Heart right ventricle (tissue), 16 donors: Measurements from ENCODE around the gene CCDC28A. TPM values are rescaled to one million over a fixed set of nuclear protein-coding genes. Genes with fewer than 3 reads are reported as not detected.

Experiments used
- ATAC-seq, 8 donors: fragments of 200-7000 bp; cut with Tn5 transposase; one replicate each; pipeline ENCODE4 v1.9.1; 2020; ENCODE audit warnings: mild to moderate bottlenecking in 8 of 8, moderate library complexity in 8 of 8, moderate number of reproducible peaks in 1 of 8
- DNase-seq, 2 donors: peaks; one replicate each; pipeline ENCODE4 v3.0.0-alpha.2; 2020
- H3K27ac ChIP-seq, 10 donors: fragments of 200-600 bp; sonication (generic) in 2 of 10; one replicate each; pipeline versions ENCODE4 v1.5.0 to v1.8.0; 2020 to 2022; ENCODE audit warnings: mild to moderate bottlenecking in 3 of 10
- H3K27me3 ChIP-seq, 7 donors: fragments of 200-600 bp; one replicate each; pipeline ENCODE4 v1.8.0; 2021 to 2022; ENCODE audit warnings: mild to moderate bottlenecking in 2 of 7
- H3K36me3 ChIP-seq, 9 donors: fragments of 200-600 bp; sonication (generic) in 1 of 9; one replicate each; pipeline versions ENCODE4 v1.5.0 to v1.8.0; 2020 to 2022; ENCODE audit warnings: mild to moderate bottlenecking in 2 of 9
- H3K4me1 ChIP-seq, 9 donors: fragments of 200-600 bp; sonication (generic) in 1 of 9; one replicate each; pipeline versions ENCODE4 v1.5.0 to v1.8.0; 2020 to 2022; ENCODE audit warnings: mild to moderate bottlenecking in 4 of 9
- H3K4me3 ChIP-seq, 10 donors: fragments of 200-600 bp; sonication (generic) in 2 of 10; one replicate each; pipeline versions ENCODE4 v1.5.0 to v1.8.0; 2020 to 2022; ENCODE audit warnings: mild to moderate bottlenecking in 7 of 10, moderate library complexity in 2 of 10
- H3K9me3 ChIP-seq, 11 donors: fragments of 200-600 bp in 10 of 11; sonication (generic) in 2 of 11; one replicate each; pipeline versions ENCODE4 v1.5.0 to v1.8.0; 2013 to 2022; ENCODE audit warnings: mild to moderate bottlenecking in 2 of 11, control low read depth in 1 of 11, moderate library complexity in 1 of 11
- CTCF ChIP-seq, 9 donors: fragments of 200-600 bp; sonication (generic) in 2 of 9; IDR thresholded peaks; one replicate each; pipeline versions ENCODE4 v1.5.0 to v1.8.0; 2021 to 2022; ENCODE audit warnings: antibody characterized with exemption in 9 of 9, mild to moderate bottlenecking in 5 of 9, moderate library complexity in 1 of 9
- WGBS, 2 donors: extraction: QIAGEN DNeasy Blood & Tissue Kit; methylation state at CpG; one replicate each; pipeline ENCODE4 v1.1.7; 2013; ENCODE audit warnings: inconsistent platforms in 1 of 2; 5-methylcytosine and 5-hydroxymethylcytosine counted together
- intact Hi-C, 10 donors: fragments of 100-400 bp; cut with DNase I; formaldehyde crosslinking; loops; one replicate each; pipeline versions ENCODE4 v1.11.1 to v1.14.2; 2022
- polyA plus RNA-seq, 2 donors: library from polyadenylated mRNA; stranded (reverse); fragments of 200-250 nt; gene quantifications; one replicate each; pipeline ENCODE4 v1.2.3, GENCODE V29; 2013
- total RNA-seq, 10 donors: library from RNA; stranded (reverse); fragmentation: NEBNext Ultra II Directional in 3 of 10; extraction: Animal tissue kit (Norgen Biotek cat#: 25700) in 3 of 10; gene quantifications; one replicate each; pipeline versions ENCODE4 v1.2.1 to v1.2.4, GENCODE V29; 2021 to 2023
- donor health status: Arrhythmogenic right ventricular cardiomyopathy.
- donor health status: ischemic (EF 13 %, LVEDD 7.1; RV severe dilation, severe dysfunction).
- donor health status: healthy with polysubstance abuse.
- donor health status: DM: no; HTN: yes; CAD: no.
- donor health status: DM: no; HTN: no; CAD: no.
- donor health status: ischemic (EF 25% LVEDD 6.9; RV normal size, moderate dysfunction).
- donor health status: ischemic (EF 25% LVEDD 5.7; RV mildly dilated, moderate dysfunction).
- donor health status: healthy.
- donor health status: DM: yes; HTN: yes; CAD: no.
- donor health status: Ischemic cardiomyopathy.
- donor health status: ischemic (EF 35%, LVEDD 5.7; RV mildly dilated, moderate dysfunction).
- donor health status: nonischemic (EF 11% LVEDD 7.7; RV severe dilation, severe dysfunction).
- donor health status: DM: yes; HTN: yes; CAD: no.
- donor health status: PGD.
- donor health status: ischemic (EF 29% LVEDD 5.4; RV normal size, mild dysfunction).
- donor health status: nonischemic (EF 23%, LVEDD 6.1; RV moderate dilation, normal function).

CCDC28A gene
- total and polyA plus RNA-seq, 12 donors: 4.9 to 25.4 (median 9.5) TPM

DNA sequence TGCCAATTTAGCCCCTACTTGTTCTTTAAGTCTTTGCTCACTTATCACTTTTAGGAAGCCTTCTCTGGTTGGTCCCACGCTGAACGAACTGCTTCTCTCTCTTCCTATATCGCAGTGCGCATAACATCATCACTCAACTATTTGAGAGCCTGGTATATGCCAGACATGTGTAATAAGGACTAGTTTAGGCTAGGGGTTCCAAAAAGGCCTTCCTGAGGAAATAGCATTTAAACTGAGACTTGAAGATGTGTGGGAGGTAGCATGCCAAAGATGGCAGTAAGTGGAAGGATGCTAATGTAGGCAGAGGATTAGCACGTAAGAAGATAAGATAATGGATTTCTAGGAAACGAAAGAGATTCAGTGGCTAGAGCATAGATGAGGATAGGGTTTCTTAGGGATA lies 4.8 kb downstream of the CCDC28A start:
- Histone ChIP-seq H3K9me3 (no peaks in the 10 kb centered on the region), H3K4me3 (no peak overlapping the region), H3K27me3 (no peaks in the 10 kb centered on the region), H3K4me1 (peaks cover 2 to 23% (median 16%) of the 10 kb centered on the region in 9 donors), H3K36me3 (peaks cover 0 to 77% (median 21%) of the 10 kb centered on the region in 9 donors), H3K27ac (no peak overlapping the region)
- ATAC-seq (no peak), DNase-seq (no peak)
- TF ChIP-seq CTCF (IDR thresholded peaks at IDR 0.05): no peak
- intact Hi-C loops: no loop called here
- 64 to 71% methylated on average over 6 of the region's 6 CpGs for WGBS, 2 donors

GRCh38 chr6:138782243-138782642 lies 8.7 kb downstream of the CCDC28A start:
- intact Hi-C loops: no loop called here
- no peak overlapping the region for H3K4me3 ChIP-seq
- H3K36me3 ChIP-seq: peaks cover 0 to 99% (median 38%) of the 10 kb centered on the region in 9 donors
- H3K4me1 ChIP-seq: peaks cover 0 to 21% (median 15%) of the 10 kb centered on the region in 9 donors
- 81 to 88% methylated on average over 4 of the region's 4 CpGs for WGBS, 2 donors
- ATAC-seq (no peak), DNase-seq (no peak)
- H3K9me3 ChIP-seq: no peaks in the 10 kb centered on the region
- no peak overlapping the region for H3K27ac ChIP-seq
- no peak for TF ChIP-seq CTCF (IDR thresholded peaks at IDR 0.05)
- H3K27me3 ChIP-seq: no peaks in the 10 kb centered on the region

DNA sequence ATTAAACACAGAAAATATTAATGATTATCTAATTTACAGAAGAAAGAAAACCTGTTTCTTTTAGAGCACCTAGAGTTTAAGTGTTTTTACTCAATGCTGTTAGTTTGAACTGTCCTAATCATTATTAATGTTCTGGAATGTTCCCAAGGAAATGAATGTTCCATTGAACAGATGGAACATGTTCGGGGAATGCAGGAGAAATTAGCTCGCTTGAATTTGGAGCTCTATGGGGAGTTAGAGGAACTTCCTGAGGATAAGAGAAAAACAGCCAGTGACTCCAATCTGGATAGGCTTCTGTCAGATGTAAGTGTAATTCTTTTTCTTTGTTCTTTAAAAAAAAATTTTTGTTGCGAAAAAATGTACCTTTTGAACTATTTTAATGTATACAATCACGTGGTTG lies 11.5 kb downstream of the CCDC28A start:
- no peak for TF ChIP-seq CTCF (IDR thresholded peaks at IDR 0.05)
- Histone ChIP-seq H3K4me1 (peaks cover 0 to 21% (median 15%) of the 10 kb centered on the region in 9 donors), H3K9me3 (no peaks in the 10 kb centered on the region), H3K27me3 (no peaks in the 10 kb centered on the region), H3K4me3 (peak overlapping the region in 1 of 10 donors; percentile 15), H3K36me3 (peaks cover 0 to 96% (median 50%) of the 10 kb centered on the region in 9 donors), H3K27ac (peak overlapping the region in 9 of 10 donors; percentile 10 to 70 (median 44))
- intact Hi-C loops: no loop called here
- no peak for DNase-seq
- peak in 6 of 8 donors; percentile 55 to 73 (median 64) for ATAC-seq
- 58 to 63% methylated on average over 4 of the region's 4 CpGs for WGBS, 2 donors

- H3K27ac ChIP-seq: peak overlapping the region in 9 of 10 donors; percentile 10 to 70 (median 44)
- intact Hi-C loops: no loop called here
- H3K4me3 ChIP-seq: no peak overlapping the region
- H3K27me3 ChIP-seq: no peaks in the 10 kb centered on the region
- peak; percentile 25 to 79 (median 64) for ATAC-seq
- no peaks in the 10 kb centered on the region for H3K9me3 ChIP-seq
- WGBS, 2 donors: 37 to 44% methylated on average over 3 of the region's 3 CpGs
- no peak for TF ChIP-seq CTCF (IDR thresholded peaks at IDR 0.05)
- DNase-seq: peak in 1 of 2 donors; percentile 37
- peaks cover 0 to 21% (median 15%) of the 10 kb centered on the region in 9 donors for H3K4me1 ChIP-seq
- H3K36me3 ChIP-seq: peaks cover 0 to 96% (median 53%) of the 10 kb centered on the region in 9 donors
Measured at GRCh38 chr6:138785980-138786379, 12.4 kb downstream of the CCDC28A start.
